Stimulated activated CD4-positive, alpha-beta T cell treated with anti-CD3 and anti-CD28 coated beads, Interleukin-12 subunit alpha, Interleukin-12 subunit beta, amount 100 ng/mL, for 24 hours (primary cell): ENCODE data around the gene IL17C.

Experiments used
- DNase-seq, 2 experiments: peaks; one replicate each; pipeline ENCODE4 v3.0.0-alpha.2; 2020; ENCODE audit warnings: low read depth in 2 of 2

The IL17C gene

GRCh38 chr16:88627531-88628411 is 10.6 kb upstream of the IL17C start:
- no peak for DNase-seq

- no peak for DNase-seq
These were observed 9.8 kb upstream of the IL17C start for GRCh38 chr16:88628512-88628974.

- no peak for DNase-seq
These were observed 8.5 kb upstream of the IL17C start for GRCh38 chr16:88629835-88630234.

GRCh38 chr16:88630433-88630832 is 7.9 kb upstream of the IL17C start:
- DNase-seq: no peak

- no peak for DNase-seq
These were observed 7.4 kb upstream of the IL17C start for GRCh38 chr16:88630941-88631340.

- no peak for DNase-seq
These were observed 7.0 kb upstream of the IL17C start for GRCh38 chr16:88631384-88631783.

GRCh38 chr16:88631920-88632586 is 6.3 kb upstream of the IL17C start:
- DNase-seq: no peak

GRCh38 chr16:88632587-88632930 is 5.8 kb upstream of the IL17C start:
- DNase-seq: no peak

- peak in 1 of 2 experiments; percentile 35 for DNase-seq
These were observed 4.7 kb upstream of the IL17C start for GRCh38 chr16:88633684-88634140.

- DNase-seq: peak in 1 of 2 experiments; percentile 33
These were observed 4.0 kb upstream of the IL17C start for GRCh38 chr16:88634141-88634993.

- no peak for DNase-seq
These were observed 3.2 kb upstream of the IL17C start for GRCh38 chr16:88634994-88635670.

GRCh38 chr16:88635671-88636319 is 2.6 kb upstream of the IL17C start:
- DNase-seq: no peak

GRCh38 chr16:88636488-88637265 is 1.7 kb upstream of the IL17C start:
- no peak for DNase-seq

GRCh38 chr16:88639231-88640038 is 1.1 kb downstream of the IL17C start:
- no peak for DNase-seq

GRCh38 chr16:88640039-88640495 is 1.7 kb downstream of the IL17C start:
- DNase-seq: no peak

GRCh38 chr16:88640498-88641247 is 2.3 kb downstream of the IL17C start:
- DNase-seq: no peak

GRCh38 chr16:88642881-88643643 is 4.7 kb downstream of the IL17C start:
- DNase-seq: no peak

- DNase-seq: no peak
These were observed 5.2 kb downstream of the IL17C start for GRCh38 chr16:88643644-88643932.
